ENCODE data around the gene OR51I2.

Gene OR51I2

GRCh38 chr11:5449023-5449422 lies at the start of gene OR51I2:
OR51I2 (plus strand) TSS chr11:5449323; CDS start chr11:5453489, 4,166 bp downstream.
- TF ChIP-seq CTCF (IDR thresholded peaks at IDR 0.05; ENCODE audit: insufficient read depth, low read length, poor library complexity, severe bottlenecking), result no peak
- TF ChIP-seq EZH2phosphoT487 (conservative IDR thresholded peaks at IDR 0.05; ENCODE audit: low read length), result no peak
- Histone ChIP-seq H3K4me3 (ENCODE audit: insufficient read depth, low read length, poor library complexity, severe bottlenecking) (no peak within 1 kb of the TSS), H3K27me3 (ENCODE audit: low read length) (no peaks in the 10 kb centered on the region), H3K9me2 (replicated peaks; ENCODE audit: insufficient read depth, low read length) (no peaks in the 10 kb centered on the region), H3K36me3 (ENCODE audit: low read length) (no peaks in the 10 kb centered on the region), H3K27ac (ENCODE audit: low read depth, low read length) (no peak within 1 kb of the TSS), H3K9ac (ENCODE audit: low read length) (no peak within 1 kb of the TSS), H4K20me1 (ENCODE audit: low read depth, low read length) (no peaks in the 10 kb centered on the region), H3F3A (ENCODE audit: insufficient read depth) (no peaks in the 10 kb centered on the region), H2AFZ (ENCODE audit: low read depth, low read length, severe bottlenecking) (no peak within 1 kb of the TSS), H3K9me3 (ENCODE audit: insufficient read depth, low read length) (no peaks in the 10 kb centered on the region), H3K4me2 (ENCODE audit: low read depth, low read length, poor library complexity, severe bottlenecking) (no peak within 1 kb of the TSS), H3K79me2 (ENCODE audit: insufficient read depth, low read length) (no peaks in the 10 kb centered on the region)

GRCh38 chr11:5405173-5405572 lies 44.0 kb upstream of the OR51I2 start:
- TF ChIP-seq CTCF (IDR thresholded peaks at IDR 0.05; ENCODE audit: insufficient read depth, low read length, poor library complexity, severe bottlenecking), result no peak
- no peak for TF ChIP-seq EZH2phosphoT487 (conservative IDR thresholded peaks at IDR 0.05; ENCODE audit: low read length)
- no peaks in the 10 kb centered on the region for H3K79me2 ChIP-seq (ENCODE audit: insufficient read depth, low read length)
- H3K27ac ChIP-seq (ENCODE audit: low read depth, low read length), result no peak overlapping the region
- H3K36me3 ChIP-seq (ENCODE audit: low read length), result no peaks in the 10 kb centered on the region
- H3K27me3 ChIP-seq (ENCODE audit: low read length), result no peaks in the 10 kb centered on the region
- H4K20me1 ChIP-seq (ENCODE audit: low read depth, low read length), result no peaks in the 10 kb centered on the region
- no peaks in the 10 kb centered on the region for H3F3A ChIP-seq (ENCODE audit: insufficient read depth)
- no peaks in the 10 kb centered on the region for H3K9me3 ChIP-seq (ENCODE audit: insufficient read depth, low read length)
- H3K9me2 ChIP-seq (replicated peaks; ENCODE audit: insufficient read depth, low read length), result no peaks in the 10 kb centered on the region
- H2AFZ ChIP-seq (ENCODE audit: low read depth, low read length, severe bottlenecking), result no peak overlapping the region
- no peak overlapping the region for H3K4me3 ChIP-seq (ENCODE audit: insufficient read depth, low read length, poor library complexity, severe bottlenecking)
- no peak overlapping the region for H3K9ac ChIP-seq (ENCODE audit: low read length)
- no peak overlapping the region for H3K4me2 ChIP-seq (ENCODE audit: low read depth, low read length, poor library complexity, severe bottlenecking)

GRCh38 chr11:5420993-5421392 lies 28.1 kb upstream of the OR51I2 start:
- Histone ChIP-seq H3K27me3 (ENCODE audit: low read length) (no peaks in the 10 kb centered on the region), H3K9me2 (replicated peaks; ENCODE audit: insufficient read depth, low read length) (no peaks in the 10 kb centered on the region), H3K9ac (ENCODE audit: low read length) (no peak overlapping the region), H3K9me3 (ENCODE audit: insufficient read depth, low read length) (no peaks in the 10 kb centered on the region), H3K4me2 (ENCODE audit: low read depth, low read length, poor library complexity, severe bottlenecking) (no peak overlapping the region), H4K20me1 (ENCODE audit: low read depth, low read length) (no peaks in the 10 kb centered on the region), H3K27ac (ENCODE audit: low read depth, low read length) (no peak overlapping the region), H2AFZ (ENCODE audit: low read depth, low read length, severe bottlenecking) (no peak overlapping the region), H3K79me2 (ENCODE audit: insufficient read depth, low read length) (no peaks in the 10 kb centered on the region), H3K4me3 (ENCODE audit: insufficient read depth, low read length, poor library complexity, severe bottlenecking) (no peak overlapping the region), H3F3A (ENCODE audit: insufficient read depth) (no peaks in the 10 kb centered on the region), H3K36me3 (ENCODE audit: low read length) (no peaks in the 10 kb centered on the region)
- TF ChIP-seq CTCF (IDR thresholded peaks at IDR 0.05; ENCODE audit: insufficient read depth, low read length, poor library complexity, severe bottlenecking) (no peak), EZH2phosphoT487 (conservative IDR thresholded peaks at IDR 0.05; ENCODE audit: low read length) (no peak)
